ENCODE results near the gene DCAF7.

DNA sequence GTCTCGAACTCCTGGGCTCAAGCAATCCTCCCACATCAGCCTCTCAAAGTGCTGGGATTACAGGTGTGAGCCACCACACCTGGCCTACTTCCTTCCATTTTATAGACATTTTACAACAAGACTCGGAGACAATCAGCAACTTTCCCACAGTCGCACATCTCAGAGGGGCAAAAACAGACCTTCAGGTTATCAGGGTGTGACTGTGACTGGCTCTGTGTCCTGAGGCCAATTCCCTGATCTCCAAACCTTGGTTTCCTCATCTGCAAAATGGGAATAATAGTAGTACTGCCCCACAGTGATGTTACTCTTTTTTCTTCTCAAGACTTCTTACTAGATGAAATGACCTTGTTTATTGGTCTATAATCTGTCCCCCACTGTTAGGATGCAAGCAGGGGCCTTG is 37.9 kb upstream of the DCAF7 start:
- TF ChIP-seq EP300 (IDR thresholded peaks at IDR 0.05) = no peak
- TF ChIP-seq, protein P1, sequence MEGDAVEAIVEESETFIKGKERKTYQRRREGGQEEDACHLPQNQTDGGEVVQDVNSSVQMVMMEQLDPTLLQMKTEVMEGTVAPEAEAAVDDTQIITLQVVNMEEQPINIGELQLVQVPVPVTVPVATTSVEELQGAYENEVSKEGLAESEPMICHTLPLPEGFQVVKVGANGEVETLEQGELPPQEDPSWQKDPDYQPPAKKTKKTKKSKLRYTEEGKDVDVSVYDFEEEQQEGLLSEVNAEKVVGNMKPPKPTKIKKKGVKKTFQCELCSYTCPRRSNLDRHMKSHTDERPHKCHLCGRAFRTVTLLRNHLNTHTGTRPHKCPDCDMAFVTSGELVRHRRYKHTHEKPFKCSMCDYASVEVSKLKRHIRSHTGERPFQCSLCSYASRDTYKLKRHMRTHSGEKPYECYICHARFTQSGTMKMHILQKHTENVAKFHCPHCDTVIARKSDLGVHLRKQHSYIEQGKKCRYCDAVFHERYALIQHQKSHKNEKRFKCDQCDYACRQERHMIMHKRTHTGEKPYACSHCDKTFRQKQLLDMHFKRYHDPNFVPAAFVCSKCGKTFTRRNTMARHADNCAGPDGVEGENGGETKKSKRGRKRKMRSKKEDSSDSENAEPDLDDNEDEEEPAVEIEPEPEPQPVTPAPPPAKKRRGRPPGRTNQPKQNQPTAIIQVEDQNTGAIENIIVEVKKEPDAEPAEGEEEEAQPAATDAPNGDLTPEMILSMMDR (IDR thresholded peaks at IDR 0.05) = no peak
